Activated T-helper 1 cell treated with anti-CD3 and anti-CD28 coated beads, Interleukin-12 subunit alpha, Interleukin-12 subunit beta, Interleukin-2, Interleukin-4 antibody, amounts not matched to agents 30 ng/mL and 10 ng/mL and 1 ng/mL, durations not matched to agents 14 hours and 24 hours and 36 hours (primary cell): ENCODE measurements around the gene B4GALT1. TPM values are rescaled to one million over a fixed set of nuclear protein-coding genes. Genes with fewer than 3 reads are reported as not detected.

Source experiments
- DNase-seq: peaks from one replicate; pipeline ENCODE4 v3.0.0; 2021; ENCODE audit warnings: low spot score
- H3K27ac Mint-ChIP-seq: one replicate; pipeline ENCODE4 v1.8.0; 2021; ENCODE audit warnings: mild to moderate bottlenecking, mixed read lengths
- H3K27me3 Mint-ChIP-seq: one replicate; pipeline ENCODE4 v1.8.0; 2022; ENCODE audit warnings: mild to moderate bottlenecking, moderate library complexity, mixed read lengths; ENCODE audit not compliant: insufficient read depth
- H3K36me3 Mint-ChIP-seq: one replicate; pipeline ENCODE4 v1.8.0; 2021; ENCODE audit warnings: low read depth, mixed read lengths
- H3K4me1 Mint-ChIP-seq: one replicate; pipeline ENCODE4 v1.8.0; 2021; ENCODE audit warnings: low read depth, mixed read lengths
- H3K4me3 Mint-ChIP-seq: one replicate; pipeline ENCODE4 v1.8.0; 2021; ENCODE audit warnings: mild to moderate bottlenecking, moderate library complexity, mixed read lengths
- H3K9me3 Mint-ChIP-seq: one replicate; pipeline ENCODE4 v1.8.0; 2021; ENCODE audit warnings: mixed read lengths
- intact Hi-C: fragments of 100-400 bp; cut with micrococcal nuclease; formaldehyde crosslinking; loops from one replicate; pipeline ENCODE4 v1.15.1; 2024
- total RNA-seq: library from RNA; stranded (reverse); gene quantifications from 2 replicates; pipeline ENCODE4 v1.2.3, GENCODE V29; 2022

B4GALT1 gene
- total RNA-seq, 1 donor from 2014 or later, result 64.4 TPM

GRCh38 chr9:33114746-33115145 lies 52.4 kb downstream of the B4GALT1 start:
- H3K36me3 Mint-ChIP-seq, result peaks cover 44% of the 10 kb centered on the region
- peaks cover 29% of the 10 kb centered on the region for H3K4me1 Mint-ChIP-seq
- H3K9me3 Mint-ChIP-seq, result no peaks in the 10 kb centered on the region
- H3K4me3 Mint-ChIP-seq, result no peak overlapping the region
- intact Hi-C loops, result no loop called here
- no peaks in the 10 kb centered on the region for H3K27me3 Mint-ChIP-seq
- H3K27ac Mint-ChIP-seq, result no peak overlapping the region
- DNase-seq, result no peak

- Mint-ChIP-seq H3K27ac (peak overlapping the region; percentile 32), H3K27me3 (no peaks in the 10 kb centered on the region), H3K4me3 (no peak overlapping the region), H3K9me3 (no peaks in the 10 kb centered on the region), H3K4me1 (peaks cover 33% of the 10 kb centered on the region), H3K36me3 (peaks cover 45% of the 10 kb centered on the region)
- no peak for DNase-seq
- intact Hi-C loops, result no loop called here
These were observed 53.2 kb downstream of the B4GALT1 start for GRCh38 chr9:33113799-33114547.

- no peaks in the 10 kb centered on the region for H3K9me3 Mint-ChIP-seq
- DNase-seq, result no peak
- peaks cover 36% of the 10 kb centered on the region for H3K36me3 Mint-ChIP-seq
- H3K4me1 Mint-ChIP-seq, result peaks cover 21% of the 10 kb centered on the region
- no peak overlapping the region for H3K4me3 Mint-ChIP-seq
- intact Hi-C loops, result no loop called here
- no peak overlapping the region for H3K27ac Mint-ChIP-seq
- H3K27me3 Mint-ChIP-seq, result no peaks in the 10 kb centered on the region
These were observed 55.0 kb downstream of the B4GALT1 start for GRCh38 chr9:33112094-33112493.

- intact Hi-C loops, result no loop called here
- Mint-ChIP-seq H3K4me1 (peaks cover 17% of the 10 kb centered on the region), H3K36me3 (peaks cover 36% of the 10 kb centered on the region), H3K4me3 (no peak overlapping the region), H3K27ac (no peak overlapping the region), H3K27me3 (no peaks in the 10 kb centered on the region), H3K9me3 (no peaks in the 10 kb centered on the region)
- no peak for DNase-seq
These were observed 55.5 kb downstream of the B4GALT1 start for GRCh38 chr9:33111631-33112030.

GRCh38 chr9:33110686-33111085 lies 56.5 kb downstream of the B4GALT1 start:
- Mint-ChIP-seq H3K4me3 (no peak overlapping the region), H3K27ac (no peak overlapping the region), H3K9me3 (no peaks in the 10 kb centered on the region), H3K4me1 (peaks cover 19% of the 10 kb centered on the region), H3K36me3 (peaks cover 33% of the 10 kb centered on the region), H3K27me3 (no peaks in the 10 kb centered on the region)
- intact Hi-C loops, result no loop called here
- DNase-seq, result no peak

GRCh38 chr9:33109850-33110595 lies 57.1 kb downstream of the B4GALT1 start:
- H3K9me3 Mint-ChIP-seq, result no peaks in the 10 kb centered on the region
- no peak for DNase-seq
- peaks cover 32% of the 10 kb centered on the region for H3K36me3 Mint-ChIP-seq
- intact Hi-C loops, result loop anchor here (5.0 kb wide), 1 partner anchor 32 kb away; no protein-coding TSS in a partner anchor
- peak overlapping the region; percentile 64 for H3K27ac Mint-ChIP-seq
- peaks cover 17% of the 10 kb centered on the region for H3K4me1 Mint-ChIP-seq
- H3K27me3 Mint-ChIP-seq, result no peaks in the 10 kb centered on the region
- no peak overlapping the region for H3K4me3 Mint-ChIP-seq

GRCh38 chr9:33109097-33109496 lies 58.0 kb downstream of the B4GALT1 start:
- no peak for DNase-seq
- intact Hi-C loops, result loop anchor here (5.0 kb wide), 1 partner anchor 33 kb away; no protein-coding TSS in a partner anchor
- H3K27me3 Mint-ChIP-seq, result no peaks in the 10 kb centered on the region
- H3K36me3 Mint-ChIP-seq, result peaks cover 32% of the 10 kb centered on the region
- no peak overlapping the region for H3K27ac Mint-ChIP-seq
- no peak overlapping the region for H3K4me3 Mint-ChIP-seq
- H3K9me3 Mint-ChIP-seq, result no peaks in the 10 kb centered on the region
- peaks cover 16% of the 10 kb centered on the region for H3K4me1 Mint-ChIP-seq

- no peak for DNase-seq
- no peak overlapping the region for H3K4me3 Mint-ChIP-seq
- peaks cover 29% of the 10 kb centered on the region for H3K36me3 Mint-ChIP-seq
- intact Hi-C loops, result loop anchor here (5.0 kb wide), 1 partner anchor 34 kb away; no protein-coding TSS in a partner anchor
- no peak overlapping the region for H3K27ac Mint-ChIP-seq
- no peaks in the 10 kb centered on the region for H3K9me3 Mint-ChIP-seq
- H3K4me1 Mint-ChIP-seq, result peaks cover 9% of the 10 kb centered on the region
- H3K27me3 Mint-ChIP-seq, result no peaks in the 10 kb centered on the region
These were observed 58.7 kb downstream of the B4GALT1 start for GRCh38 chr9:33108472-33108871.

GRCh38 chr9:33107762-33108161 lies 59.4 kb downstream of the B4GALT1 start:
- H3K27ac Mint-ChIP-seq, result no peak overlapping the region
- H3K9me3 Mint-ChIP-seq, result no peaks in the 10 kb centered on the region
- no peaks in the 10 kb centered on the region for H3K27me3 Mint-ChIP-seq
- H3K4me3 Mint-ChIP-seq, result no peak overlapping the region
- DNase-seq, result no peak
- intact Hi-C loops, result loop anchor here (5.0 kb wide), 1 partner anchor 35 kb away; no protein-coding TSS in a partner anchor
- peaks cover 9% of the 10 kb centered on the region for H3K4me1 Mint-ChIP-seq
- H3K36me3 Mint-ChIP-seq, result peaks cover 25% of the 10 kb centered on the region

GRCh38 chr9:33106827-33107621 lies 60.1 kb downstream of the B4GALT1 start:
- Mint-ChIP-seq H3K27me3 (no peaks in the 10 kb centered on the region), H3K36me3 (peaks cover 22% of the 10 kb centered on the region)

GRCh38 chr9:33106372-33106771 lies 60.8 kb downstream of the B4GALT1 start:
- intact Hi-C loops, result loop anchor here (5.0 kb wide), 1 partner anchor 36 kb away; no protein-coding TSS in a partner anchor
- H3K27me3 Mint-ChIP-seq, result no peaks in the 10 kb centered on the region
- no peaks in the 10 kb centered on the region for H3K9me3 Mint-ChIP-seq
- H3K4me1 Mint-ChIP-seq, result peaks cover 9% of the 10 kb centered on the region
- no peak for DNase-seq
- no peak overlapping the region for H3K4me3 Mint-ChIP-seq
- H3K27ac Mint-ChIP-seq, result no peak overlapping the region
- peaks cover 20% of the 10 kb centered on the region for H3K36me3 Mint-ChIP-seq

More at GRCh38 chr9:33106827-33107621, 60.1 kb downstream of the B4GALT1 start:
- intact Hi-C loops, result loop anchor here (5.0 kb wide), 1 partner anchor 35 kb away; no protein-coding TSS in a partner anchor
- H3K4me1 Mint-ChIP-seq, result peaks cover 9% of the 10 kb centered on the region
- H3K4me3 Mint-ChIP-seq, result no peak overlapping the region
- H3K27ac Mint-ChIP-seq, result peak overlapping the region; percentile 29
- DNase-seq, result no peak
- H3K9me3 Mint-ChIP-seq, result no peaks in the 10 kb centered on the region

GRCh38 chr9:33105959-33106358 lies 61.2 kb downstream of the B4GALT1 start:
- H3K27me3 Mint-ChIP-seq, result no peaks in the 10 kb centered on the region
- H3K4me3 Mint-ChIP-seq, result no peak overlapping the region
- intact Hi-C loops, result loop anchor here (5.0 kb wide), 1 partner anchor 36 kb away; no protein-coding TSS in a partner anchor
- H3K27ac Mint-ChIP-seq, result no peak overlapping the region
- no peak for DNase-seq
- peaks cover 9% of the 10 kb centered on the region for H3K4me1 Mint-ChIP-seq
- peaks cover 18% of the 10 kb centered on the region for H3K36me3 Mint-ChIP-seq
- no peaks in the 10 kb centered on the region for H3K9me3 Mint-ChIP-seq
